HCT116 (cell line): Measurements from ENCODE around the gene MYLK2.

ENCODE experiments used
- CEBPB ChIP-seq: IDR thresholded peaks from 2 replicates; pipeline ENCODE4 v1.6.1; 2012; ENCODE audit warnings: low read depth
- EGR1 ChIP-seq: IDR thresholded peaks from 2 replicates; pipeline ENCODE4 v1.6.1; 2012; ENCODE audit warnings: low read depth
- EZH2 ChIP-seq: fragments of 200-600 bp; sonication (generic); IDR thresholded peaks from 2 replicates; pipeline ENCODE4 v1.6.1; 2017; ENCODE audit warnings: antibody characterized with exemption, mixed run types
- EZH2phosphoT487 ChIP-seq: fragments of 200-600 bp; IDR thresholded peaks from 2 replicates; pipeline ENCODE4 v1.6.1; 2018; ENCODE audit warnings: antibody characterized with exemption, borderline replicate concordance
- POLR2A ChIP-seq: IDR thresholded peaks from 2 replicates; pipeline ENCODE4 v1.7.0; 2011; ENCODE audit warnings: borderline replicate concordance; ENCODE audit not compliant: insufficient read depth, insufficient read length; ENCODE audit errors: extremely low read depth
- POLR2AphosphoS5 ChIP-seq: IDR thresholded peaks from 2 replicates; pipeline ENCODE4 v1.6.1; 2011; ENCODE audit warnings: mild to moderate bottlenecking, low read depth, low read length, moderate library complexity
- RAD21 ChIP-seq: IDR thresholded peaks from 2 replicates; pipeline ENCODE4 v1.6.1; 2012; ENCODE audit warnings: low read depth, mild to moderate bottlenecking
- TCF7L2 ChIP-seq: IDR thresholded peaks from 2 replicates; pipeline ENCODE4 v1.7.0; 2011; ENCODE audit warnings: borderline replicate concordance, inconsistent platforms; ENCODE audit not compliant: insufficient read depth, insufficient read length; ENCODE audit errors: extremely low read depth
- YY1 ChIP-seq: IDR thresholded peaks from 2 replicates; pipeline ENCODE4 v1.6.1; 2011; ENCODE audit warnings: low read length, low read depth, moderate library complexity, mild to moderate bottlenecking; ENCODE audit not compliant: insufficient replicate concordance; ENCODE audit errors: extremely low read depth
- TF ChIP-seq, protein P1 (sequence below): IDR thresholded peaks from 2 replicates; pipeline ENCODE4 v1.6.1; 2012
- TF ChIP-seq, protein P2 (sequence below), 3 experiments: fragments of 200-600 bp in 1 of 3; sonication (generic) in 1 of 3; IDR thresholded peaks in 2 of 3; conservative IDR thresholded peaks in 1 of 3; 2 replicates each; pipeline ENCODE4 v1.5.1; 2012 to 2017; ENCODE audit warnings: low read depth in 2 of 3, low read length in 2 of 3, antibody characterized with exemption in 1 of 3, borderline replicate concordance in 1 of 3, control low read depth in 1 of 3, mild to moderate bottlenecking in 1 of 3, mixed read lengths in 1 of 3, mixed run types in 1 of 3, moderate library complexity in 1 of 3; ENCODE audit not compliant: insufficient read depth in 1 of 3
- TF ChIP-seq, protein P3 (sequence below): IDR thresholded peaks from 2 replicates; pipeline ENCODE4 v1.6.1; 2011; ENCODE audit warnings: mild to moderate bottlenecking, low read length, moderate library complexity; ENCODE audit not compliant: insufficient replicate concordance; ENCODE audit errors: extremely low read depth
- TF ChIP-seq, protein P4 (sequence below): IDR thresholded peaks from 2 replicates; pipeline ENCODE4 v1.6.1; 2012; ENCODE audit warnings: low read depth

DNA sequence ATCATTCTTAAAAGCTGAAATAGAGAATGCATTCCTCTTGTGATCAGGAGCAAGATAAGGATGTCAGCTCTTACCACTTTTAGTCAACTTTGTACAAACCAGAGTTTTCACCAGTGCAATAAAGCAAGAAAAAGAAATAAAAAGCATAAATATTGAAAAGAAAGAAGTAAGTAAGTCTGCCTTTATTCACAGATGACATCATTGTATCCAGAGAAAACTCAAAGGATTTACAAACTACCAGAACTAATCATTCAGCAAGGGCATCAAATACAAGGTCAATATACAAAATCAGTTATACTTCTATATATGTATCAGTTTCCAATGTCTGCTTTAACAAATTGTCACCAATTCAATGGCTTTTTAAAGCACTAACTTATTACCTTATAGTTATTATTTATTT lies 64.7 kb downstream of the MYLK2 start:
- TF ChIP-seq, protein P1, sequence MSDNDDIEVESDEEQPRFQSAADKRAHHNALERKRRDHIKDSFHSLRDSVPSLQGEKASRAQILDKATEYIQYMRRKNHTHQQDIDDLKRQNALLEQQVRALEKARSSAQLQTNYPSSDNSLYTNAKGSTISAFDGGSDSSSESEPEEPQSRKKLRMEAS = no peak
- TF ChIP-seq CEBPB = no peak
- no peak for TF ChIP-seq EZH2
- TF ChIP-seq, protein P2, sequence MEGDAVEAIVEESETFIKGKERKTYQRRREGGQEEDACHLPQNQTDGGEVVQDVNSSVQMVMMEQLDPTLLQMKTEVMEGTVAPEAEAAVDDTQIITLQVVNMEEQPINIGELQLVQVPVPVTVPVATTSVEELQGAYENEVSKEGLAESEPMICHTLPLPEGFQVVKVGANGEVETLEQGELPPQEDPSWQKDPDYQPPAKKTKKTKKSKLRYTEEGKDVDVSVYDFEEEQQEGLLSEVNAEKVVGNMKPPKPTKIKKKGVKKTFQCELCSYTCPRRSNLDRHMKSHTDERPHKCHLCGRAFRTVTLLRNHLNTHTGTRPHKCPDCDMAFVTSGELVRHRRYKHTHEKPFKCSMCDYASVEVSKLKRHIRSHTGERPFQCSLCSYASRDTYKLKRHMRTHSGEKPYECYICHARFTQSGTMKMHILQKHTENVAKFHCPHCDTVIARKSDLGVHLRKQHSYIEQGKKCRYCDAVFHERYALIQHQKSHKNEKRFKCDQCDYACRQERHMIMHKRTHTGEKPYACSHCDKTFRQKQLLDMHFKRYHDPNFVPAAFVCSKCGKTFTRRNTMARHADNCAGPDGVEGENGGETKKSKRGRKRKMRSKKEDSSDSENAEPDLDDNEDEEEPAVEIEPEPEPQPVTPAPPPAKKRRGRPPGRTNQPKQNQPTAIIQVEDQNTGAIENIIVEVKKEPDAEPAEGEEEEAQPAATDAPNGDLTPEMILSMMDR (IDR thresholded peaks at IDR 0.05 in 2 of 3, conservative IDR thresholded peaks at IDR 0.05 in 1 of 3; ENCODE audit: borderline replicate concordance in 1 of 3, insufficient read depth in 1 of 3, low read depth in 2 of 3, low read length in 2 of 3) = no peak
- TF ChIP-seq YY1 = no peak
- no peak for TF ChIP-seq RAD21
- TF ChIP-seq POLR2A = no peak
- TF ChIP-seq, protein P3, sequence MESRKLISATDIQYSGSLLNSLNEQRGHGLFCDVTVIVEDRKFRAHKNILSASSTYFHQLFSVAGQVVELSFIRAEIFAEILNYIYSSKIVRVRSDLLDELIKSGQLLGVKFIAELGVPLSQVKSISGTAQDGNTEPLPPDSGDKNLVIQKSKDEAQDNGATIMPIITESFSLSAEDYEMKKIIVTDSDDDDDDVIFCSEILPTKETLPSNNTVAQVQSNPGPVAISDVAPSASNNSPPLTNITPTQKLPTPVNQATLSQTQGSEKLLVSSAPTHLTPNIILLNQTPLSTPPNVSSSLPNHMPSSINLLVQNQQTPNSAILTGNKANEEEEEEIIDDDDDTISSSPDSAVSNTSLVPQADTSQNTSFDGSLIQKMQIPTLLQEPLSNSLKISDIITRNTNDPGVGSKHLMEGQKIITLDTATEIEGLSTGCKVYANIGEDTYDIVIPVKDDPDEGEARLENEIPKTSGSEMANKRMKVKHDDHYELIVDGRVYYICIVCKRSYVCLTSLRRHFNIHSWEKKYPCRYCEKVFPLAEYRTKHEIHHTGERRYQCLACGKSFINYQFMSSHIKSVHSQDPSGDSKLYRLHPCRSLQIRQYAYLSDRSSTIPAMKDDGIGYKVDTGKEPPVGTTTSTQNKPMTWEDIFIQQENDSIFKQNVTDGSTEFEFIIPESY = no peak
- TF ChIP-seq EGR1 = no peak
- no peak for TF ChIP-seq EZH2phosphoT487
- TF ChIP-seq, protein P4, sequence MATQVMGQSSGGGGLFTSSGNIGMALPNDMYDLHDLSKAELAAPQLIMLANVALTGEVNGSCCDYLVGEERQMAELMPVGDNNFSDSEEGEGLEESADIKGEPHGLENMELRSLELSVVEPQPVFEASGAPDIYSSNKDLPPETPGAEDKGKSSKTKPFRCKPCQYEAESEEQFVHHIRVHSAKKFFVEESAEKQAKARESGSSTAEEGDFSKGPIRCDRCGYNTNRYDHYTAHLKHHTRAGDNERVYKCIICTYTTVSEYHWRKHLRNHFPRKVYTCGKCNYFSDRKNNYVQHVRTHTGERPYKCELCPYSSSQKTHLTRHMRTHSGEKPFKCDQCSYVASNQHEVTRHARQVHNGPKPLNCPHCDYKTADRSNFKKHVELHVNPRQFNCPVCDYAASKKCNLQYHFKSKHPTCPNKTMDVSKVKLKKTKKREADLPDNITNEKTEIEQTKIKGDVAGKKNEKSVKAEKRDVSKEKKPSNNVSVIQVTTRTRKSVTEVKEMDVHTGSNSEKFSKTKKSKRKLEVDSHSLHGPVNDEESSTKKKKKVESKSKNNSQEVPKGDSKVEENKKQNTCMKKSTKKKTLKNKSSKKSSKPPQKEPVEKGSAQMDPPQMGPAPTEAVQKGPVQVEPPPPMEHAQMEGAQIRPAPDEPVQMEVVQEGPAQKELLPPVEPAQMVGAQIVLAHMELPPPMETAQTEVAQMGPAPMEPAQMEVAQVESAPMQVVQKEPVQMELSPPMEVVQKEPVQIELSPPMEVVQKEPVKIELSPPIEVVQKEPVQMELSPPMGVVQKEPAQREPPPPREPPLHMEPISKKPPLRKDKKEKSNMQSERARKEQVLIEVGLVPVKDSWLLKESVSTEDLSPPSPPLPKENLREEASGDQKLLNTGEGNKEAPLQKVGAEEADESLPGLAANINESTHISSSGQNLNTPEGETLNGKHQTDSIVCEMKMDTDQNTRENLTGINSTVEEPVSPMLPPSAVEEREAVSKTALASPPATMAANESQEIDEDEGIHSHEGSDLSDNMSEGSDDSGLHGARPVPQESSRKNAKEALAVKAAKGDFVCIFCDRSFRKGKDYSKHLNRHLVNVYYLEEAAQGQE = no peak
- no peak for TF ChIP-seq POLR2AphosphoS5
- TF ChIP-seq TCF7L2 = no peak
